ENCODE measurements around the gene CPN2. TPM values are rescaled to one million over a fixed set of nuclear protein-coding genes. Genes with fewer than 3 reads are reported as not detected.
A peak's percentile ranks its signal among the peaks of the same experiment; 100 is the strongest.

The CPN2 gene
- total and polyA plus RNA-seq, 3 experiments from 2014 or later, result not detected

GRCh38 chr3:194364314-194364651 is 13.2 kb upstream of the CPN2 start:
- no peak for DNase-seq
- Histone ChIP-seq H3K4me1 (ENCODE audit: insufficient read depth, low read length) (no peaks in the 10 kb centered on the region), H3K27me3 (ENCODE audit: insufficient read depth, low read length, poor library complexity, severe bottlenecking) (peaks cover 5% of the 10 kb centered on the region), H3K27ac (ENCODE audit: low read depth, low read length) (no peak overlapping the region), H3K9me3 (ENCODE audit: low read length) (no peaks in the 10 kb centered on the region), H3K4me3 (ENCODE audit: low read length) (no peak overlapping the region), H3K36me3 (ENCODE audit: insufficient read depth, low read length) (no peaks in the 10 kb centered on the region)
- no peak overlapping the region for H3K27ac Mint-ChIP-seq
- H3K36me3 Mint-ChIP-seq, result no peaks in the 10 kb centered on the region
- peaks cover 13 to 47% of the 10 kb centered on the region in 2 donors for H3K27me3 Mint-ChIP-seq
- no peaks in the 10 kb centered on the region for H3K9me3 Mint-ChIP-seq
- no peaks in the 10 kb centered on the region for H3K4me1 Mint-ChIP-seq
- H3K4me3 Mint-ChIP-seq, result no peak overlapping the region
- ChIA-PET POLR2A (no interaction called here), CTCF (interaction anchor here (0.5 kb wide), 1 partner anchor 333 kb away, joined by 3 read pairs; no protein-coding TSS in a partner anchor)

DNA sequence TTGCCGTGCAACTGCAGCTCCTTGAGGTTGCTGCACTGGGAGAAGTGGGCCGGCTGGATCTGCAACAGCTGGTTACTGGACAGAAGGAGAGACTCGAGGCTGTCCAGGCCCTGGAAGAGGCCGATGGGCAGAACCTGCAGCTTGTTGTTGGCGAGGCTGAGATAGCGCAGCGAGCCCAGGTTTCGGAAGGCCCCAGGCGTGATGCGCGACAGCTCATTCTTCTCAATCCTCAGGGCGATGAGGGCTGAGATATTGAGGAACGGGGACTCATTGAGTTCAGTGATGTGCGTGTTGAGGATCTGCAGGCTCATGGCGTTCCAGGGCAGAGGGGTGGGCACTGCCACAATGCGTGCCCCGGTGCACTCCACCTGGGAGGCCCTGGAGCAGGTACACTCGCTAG is 9.4 kb upstream of the CPN2 start:
- no peak overlapping the region for H3K4me3 ChIP-seq (ENCODE audit: low read length)
- Mint-ChIP-seq H3K4me3 (no peak overlapping the region), H3K36me3 (no peaks in the 10 kb centered on the region), H3K9me3 (no peaks in the 10 kb centered on the region), H3K27ac (no peak overlapping the region), H3K4me1 (no peaks in the 10 kb centered on the region), H3K27me3 (peaks cover 19 to 42% of the 10 kb centered on the region in 2 donors)
- DNase-seq, result no peak
- ChIA-PET POLR2A (no interaction called here), CTCF (interaction anchor here (2.2 kb wide), 1 partner anchor 16 kb away, joined by 8 read pairs; no protein-coding TSS in a partner anchor)
- no peaks in the 10 kb centered on the region for H3K27me3 ChIP-seq (ENCODE audit: insufficient read depth, low read length, poor library complexity, severe bottlenecking)
- H3K27ac ChIP-seq (ENCODE audit: low read depth, low read length), result no peak overlapping the region
- H3K9me3 ChIP-seq (ENCODE audit: low read length), result no peaks in the 10 kb centered on the region
- H3K4me1 ChIP-seq (ENCODE audit: insufficient read depth, low read length), result no peaks in the 10 kb centered on the region
- no peaks in the 10 kb centered on the region for H3K36me3 ChIP-seq (ENCODE audit: insufficient read depth, low read length)

DNA sequence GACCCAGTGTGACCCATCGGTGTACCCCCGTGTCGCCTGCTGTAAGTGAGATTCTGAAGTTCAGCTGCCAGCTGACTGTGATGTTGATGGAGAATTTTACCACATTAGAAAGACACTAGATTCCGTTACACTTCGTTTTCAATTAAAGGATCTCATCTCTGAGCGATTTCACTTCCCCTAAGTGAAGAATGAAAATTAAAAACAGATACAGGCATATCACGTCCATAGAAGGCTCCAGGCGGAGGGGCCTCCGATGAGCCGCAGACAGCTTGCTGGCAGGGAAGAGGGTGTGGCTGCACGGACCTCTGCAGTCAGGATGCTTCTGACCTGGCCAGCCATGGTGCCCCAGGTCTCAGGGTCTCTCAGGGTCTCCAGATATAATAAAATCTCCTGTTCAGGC is 6.6 kb upstream of the CPN2 start:
- Mint-ChIP-seq H3K4me1 (no peaks in the 10 kb centered on the region), H3K27ac (peak overlapping the region in 1 of 8 donors; percentile 14), H3K36me3 (no peaks in the 10 kb centered on the region), H3K9me3 (no peaks in the 10 kb centered on the region), H3K4me3 (no peak overlapping the region), H3K27me3 (peaks cover 12 to 30% of the 10 kb centered on the region in 2 donors)
- DNase-seq, result no peak
- no peak overlapping the region for H3K27ac ChIP-seq (ENCODE audit: low read depth, low read length)
- H3K36me3 ChIP-seq (ENCODE audit: insufficient read depth, low read length), result no peaks in the 10 kb centered on the region
- H3K4me3 ChIP-seq (ENCODE audit: low read length), result no peak overlapping the region
- POLR2A ChIA-PET, result no interaction called here
- CTCF ChIA-PET, result interaction anchor here (1.1 to 1.7 kb wide), 2 partner anchors 11 to 24 kb away, joined by 3 read pairs; no protein-coding TSS in a partner anchor
- no peaks in the 10 kb centered on the region for H3K4me1 ChIP-seq (ENCODE audit: insufficient read depth, low read length)
- no peaks in the 10 kb centered on the region for H3K9me3 ChIP-seq (ENCODE audit: low read length)
- H3K27me3 ChIP-seq (ENCODE audit: insufficient read depth, low read length, poor library complexity, severe bottlenecking), result no peaks in the 10 kb centered on the region

DNA sequence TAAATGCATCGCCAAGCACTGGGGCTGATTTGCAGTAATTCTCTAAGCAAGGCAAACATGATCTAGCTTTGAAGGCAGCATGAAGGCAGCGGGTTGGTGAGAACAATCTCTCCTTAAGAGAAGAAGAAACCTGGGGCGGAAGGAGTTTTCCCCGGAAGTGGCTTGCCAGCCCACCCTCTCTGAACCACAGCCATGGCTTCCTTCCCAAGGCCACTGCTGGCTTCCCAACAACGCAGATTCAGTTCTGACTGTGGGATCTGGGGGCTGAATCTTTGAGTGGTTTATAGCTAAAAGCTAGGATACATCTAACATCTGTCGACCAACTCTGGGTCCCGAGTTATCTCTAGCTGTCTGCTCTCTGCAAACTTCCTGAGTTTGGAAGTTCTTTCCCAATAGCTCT is 4.3 kb upstream of the CPN2 start:
- H3K27me3 Mint-ChIP-seq, result peaks cover 12 to 25% of the 10 kb centered on the region in 2 donors
- CTCF ChIA-PET, result interaction anchor here (1.0 to 1.2 kb wide), 2 partner anchors 12 to 22 kb away, joined by 3 read pairs; no protein-coding TSS in a partner anchor

DNA sequence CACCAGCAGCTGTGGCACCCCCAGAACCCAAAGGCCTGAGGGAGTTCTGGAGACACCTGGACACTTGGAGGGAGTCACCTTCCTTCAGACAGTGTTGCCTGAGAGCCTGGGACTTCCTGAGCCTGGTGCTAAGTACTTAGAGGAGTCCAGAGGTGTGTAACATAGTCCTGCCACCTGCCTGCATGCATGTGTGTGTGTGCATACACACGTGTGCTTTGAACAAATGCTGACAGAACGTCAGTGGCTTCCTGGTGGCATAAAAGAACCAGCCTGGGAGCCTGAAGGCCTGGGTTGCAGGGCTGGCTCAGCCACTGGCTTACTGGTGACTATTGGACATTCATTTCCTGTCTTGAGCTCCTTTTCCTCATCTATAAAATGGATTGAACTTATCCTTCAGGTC is 3.2 kb upstream of the CPN2 start:
- POLR2A ChIA-PET, result no interaction called here
- Mint-ChIP-seq H3K27me3 (peaks cover 10 to 15% of the 10 kb centered on the region in 2 donors), H3K9me3 (no peaks in the 10 kb centered on the region), H3K4me3 (no peak overlapping the region), H3K4me1 (no peaks in the 10 kb centered on the region), H3K36me3 (no peaks in the 10 kb centered on the region), H3K27ac (no peak overlapping the region)
- H3K27me3 ChIP-seq (ENCODE audit: insufficient read depth, low read length, poor library complexity, severe bottlenecking), result no peaks in the 10 kb centered on the region
- H3K36me3 ChIP-seq (ENCODE audit: insufficient read depth, low read length), result no peaks in the 10 kb centered on the region
- no peak overlapping the region for H3K4me3 ChIP-seq (ENCODE audit: low read length)
- CTCF ChIA-PET, result no interaction called here
- no peak for DNase-seq
- H3K9me3 ChIP-seq (ENCODE audit: low read length), result no peaks in the 10 kb centered on the region
- no peak overlapping the region for H3K27ac ChIP-seq (ENCODE audit: low read depth, low read length)
- H3K4me1 ChIP-seq (ENCODE audit: insufficient read depth, low read length), result no peaks in the 10 kb centered on the region

More for the DNA sequence above, 4.3 kb upstream of the CPN2 start:
- H3K27ac ChIP-seq (ENCODE audit: low read depth, low read length), result no peak overlapping the region
- no peaks in the 10 kb centered on the region for H3K36me3 ChIP-seq (ENCODE audit: insufficient read depth, low read length)
- no peaks in the 10 kb centered on the region for H3K4me1 ChIP-seq (ENCODE audit: insufficient read depth, low read length)
- Mint-ChIP-seq H3K9me3 (no peaks in the 10 kb centered on the region), H3K4me3 (no peak overlapping the region), H3K27ac (no peak overlapping the region), H3K36me3 (no peaks in the 10 kb centered on the region), H3K4me1 (no peaks in the 10 kb centered on the region)
- no peaks in the 10 kb centered on the region for H3K9me3 ChIP-seq (ENCODE audit: low read length)
- POLR2A ChIA-PET, result no interaction called here
- DNase-seq, result no peak
- no peaks in the 10 kb centered on the region for H3K27me3 ChIP-seq (ENCODE audit: insufficient read depth, low read length, poor library complexity, severe bottlenecking)
- H3K4me3 ChIP-seq (ENCODE audit: low read length), result no peak overlapping the region

DNA sequence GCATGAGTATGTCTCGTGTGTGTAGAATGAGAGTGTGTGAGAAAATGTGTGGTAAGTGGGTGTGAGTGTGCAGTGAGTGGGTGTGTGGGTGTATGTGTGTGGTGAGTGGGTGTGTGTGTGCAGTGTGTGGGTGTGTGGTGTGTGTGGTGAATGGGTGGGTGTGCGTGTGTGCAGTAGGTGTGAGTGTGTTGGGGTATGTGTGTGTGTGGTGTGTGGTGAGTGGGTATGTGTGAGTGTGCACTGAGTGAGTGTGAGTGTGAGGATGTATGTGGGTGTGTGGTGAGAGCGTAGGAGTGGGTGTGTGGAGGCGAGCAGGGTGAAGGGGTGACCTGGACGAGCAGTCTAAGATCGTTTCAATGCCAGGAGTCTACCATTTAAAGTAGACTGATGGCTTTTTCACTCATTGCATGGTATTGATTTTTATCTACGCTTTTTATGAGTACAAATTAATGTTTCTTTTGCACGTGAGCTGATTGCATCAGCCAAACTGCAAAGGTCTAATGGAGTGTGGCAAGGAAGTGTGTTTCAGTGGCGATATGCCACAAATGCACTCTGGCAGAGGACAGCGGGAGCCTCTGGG is 1.6 kb upstream of the CPN2 start:
- Mint-ChIP-seq H3K4me3 (no peak overlapping the region), H3K4me1 (no peaks in the 10 kb centered on the region), H3K27me3 (peaks cover 8 to 13% of the 10 kb centered on the region in 2 donors), H3K36me3 (no peaks in the 10 kb centered on the region), H3K9me3 (no peaks in the 10 kb centered on the region), H3K27ac (no peak overlapping the region)
- Histone ChIP-seq H3K9me3 (ENCODE audit: low read length) (no peaks in the 10 kb centered on the region), H3K36me3 (ENCODE audit: insufficient read depth, low read length) (no peaks in the 10 kb centered on the region), H3K4me3 (ENCODE audit: low read length) (no peak overlapping the region), H3K27me3 (ENCODE audit: insufficient read depth, low read length, poor library complexity, severe bottlenecking) (no peaks in the 10 kb centered on the region), H3K27ac (ENCODE audit: low read depth, low read length) (no peak overlapping the region), H3K4me1 (ENCODE audit: insufficient read depth, low read length) (no peaks in the 10 kb centered on the region)
- ChIA-PET CTCF (no interaction called here), POLR2A (no interaction called here)
- no peak for DNase-seq

GRCh38 chr3:194351952-194352536 is 916 bp upstream of the CPN2 start:
- Histone ChIP-seq H3K4me3 (ENCODE audit: low read length) (no peak overlapping the region), H3K4me1 (ENCODE audit: insufficient read depth, low read length) (no peaks in the 10 kb centered on the region), H3K36me3 (ENCODE audit: insufficient read depth, low read length) (no peaks in the 10 kb centered on the region), H3K27ac (ENCODE audit: low read depth, low read length) (no peak overlapping the region), H3K27me3 (ENCODE audit: insufficient read depth, low read length, poor library complexity, severe bottlenecking) (no peaks in the 10 kb centered on the region), H3K9me3 (ENCODE audit: low read length) (no peaks in the 10 kb centered on the region)
- CTCF ChIA-PET, result no interaction called here
- peaks cover 7 to 10% of the 10 kb centered on the region in 2 donors for H3K27me3 Mint-ChIP-seq
- DNase-seq, result no peak
- no peaks in the 10 kb centered on the region for H3K9me3 Mint-ChIP-seq
- POLR2A ChIA-PET, result no interaction called here
- no peak overlapping the region for H3K4me3 Mint-ChIP-seq
- H3K27ac Mint-ChIP-seq, result no peak overlapping the region
- no peaks in the 10 kb centered on the region for H3K36me3 Mint-ChIP-seq
- no peaks in the 10 kb centered on the region for H3K4me1 Mint-ChIP-seq

- ChIA-PET CTCF (interaction anchor here (1.2 kb wide), 1 partner anchor 8 kb away, joined by 3 read pairs; no protein-coding TSS in a partner anchor), POLR2A (no interaction called here)
- Histone ChIP-seq H3K4me1 (ENCODE audit: insufficient read depth, low read length) (no peaks in the 10 kb centered on the region), H3K36me3 (ENCODE audit: insufficient read depth, low read length) (no peaks in the 10 kb centered on the region), H3K4me3 (ENCODE audit: low read length) (no peak overlapping the region), H3K9me3 (ENCODE audit: low read length) (no peaks in the 10 kb centered on the region), H3K27me3 (ENCODE audit: insufficient read depth, low read length, poor library complexity, severe bottlenecking) (no peaks in the 10 kb centered on the region), H3K27ac (ENCODE audit: low read depth, low read length) (no peak overlapping the region)
- H3K27me3 Mint-ChIP-seq, result peaks cover 4 to 11% of the 10 kb centered on the region in 2 donors
- no peaks in the 10 kb centered on the region for H3K9me3 Mint-ChIP-seq
- H3K36me3 Mint-ChIP-seq, result no peaks in the 10 kb centered on the region
- no peak overlapping the region for H3K4me3 Mint-ChIP-seq
- no peak for DNase-seq
- H3K27ac Mint-ChIP-seq, result no peak overlapping the region
- no peaks in the 10 kb centered on the region for H3K4me1 Mint-ChIP-seq
Measured at GRCh38 chr3:194350726-194351071, 429 bp downstream of the CPN2 start.
